Measurements from ENCODE around the gene OSBPL5. TPM values are rescaled to one million over a fixed set of nuclear protein-coding genes. Genes with fewer than 3 reads are reported as not detected.

OSBPL5 gene
- polyA plus RNA-seq, 3 donors = 3.1 to 30.3 (median 6.8) TPM

- Histone ChIP-seq H3K27ac (ENCODE audit: low read depth in 1 of 2, low read length in 2 of 2) (no peak overlapping the region), H3K4me3 (replicated peaks in 1 of 3; ENCODE audit: low read depth in 2 of 3, low read length in 3 of 3) (no peak overlapping the region), H3K27me3 (ENCODE audit: control insufficient read depth in 2 of 2, insufficient read depth in 2 of 2, low read length in 2 of 2) (no peaks in the 10 kb centered on the region), H4K20me1 (ENCODE audit: insufficient read depth, low read length) (peaks cover 97% of the 10 kb centered on the region), H2AFZ (ENCODE audit: insufficient read depth, low read depth, low read length, poor library complexity, severe bottlenecking) (no peak overlapping the region), H3K9ac (ENCODE audit: insufficient read depth, low read length, poor library complexity, severe bottlenecking) (peak overlapping the region; percentile 27), H3K4me1 (ENCODE audit: control insufficient read depth in 1 of 2, insufficient read depth in 2 of 2, low read length in 2 of 2) (peaks cover 49 to 80% of the 10 kb centered on the region in 2 donors), H3K36me3 (replicated peaks in 1 of 2; ENCODE audit: control insufficient read depth in 1 of 2, insufficient read depth in 2 of 2, low read length in 2 of 2) (no peaks in the 10 kb centered on the region), H3K79me2 (ENCODE audit: insufficient read depth, low read length) (peaks cover 94% of the 10 kb centered on the region), H3K4me2 (replicated peaks; ENCODE audit: extremely low read depth, low read length, poor library complexity, severe bottlenecking) (no peak overlapping the region), H3K9me3 (replicated peaks in 1 of 2; ENCODE audit: control insufficient read depth in 1 of 2, insufficient read depth in 1 of 2, low read length in 2 of 2) (no peaks in the 10 kb centered on the region)
- H3K27me3 Mint-ChIP-seq (ENCODE audit: low read depth in 3 of 3) = peaks cover 0 to 2% (median 2%) of the 10 kb centered on the region in 3 donors
- H3K4me1 Mint-ChIP-seq = peaks cover 61% of the 10 kb centered on the region
- no peak for DNase-seq
- intact Hi-C loops (cut with micrococcal nuclease) = no loop called here
- peaks cover 0 to 2% (median 0%) of the 10 kb centered on the region in 7 donors for H3K9me3 Mint-ChIP-seq
- no peak overlapping the region for H3K27ac Mint-ChIP-seq
- H3K36me3 Mint-ChIP-seq = peaks cover 0 to 25% of the 10 kb centered on the region in 2 donors
- WGBS (ENCODE audit: insufficient coverage) = 76% methylated on average over 19 of the region's 28 CpGs
- TF ChIP-seq, protein P1, sequence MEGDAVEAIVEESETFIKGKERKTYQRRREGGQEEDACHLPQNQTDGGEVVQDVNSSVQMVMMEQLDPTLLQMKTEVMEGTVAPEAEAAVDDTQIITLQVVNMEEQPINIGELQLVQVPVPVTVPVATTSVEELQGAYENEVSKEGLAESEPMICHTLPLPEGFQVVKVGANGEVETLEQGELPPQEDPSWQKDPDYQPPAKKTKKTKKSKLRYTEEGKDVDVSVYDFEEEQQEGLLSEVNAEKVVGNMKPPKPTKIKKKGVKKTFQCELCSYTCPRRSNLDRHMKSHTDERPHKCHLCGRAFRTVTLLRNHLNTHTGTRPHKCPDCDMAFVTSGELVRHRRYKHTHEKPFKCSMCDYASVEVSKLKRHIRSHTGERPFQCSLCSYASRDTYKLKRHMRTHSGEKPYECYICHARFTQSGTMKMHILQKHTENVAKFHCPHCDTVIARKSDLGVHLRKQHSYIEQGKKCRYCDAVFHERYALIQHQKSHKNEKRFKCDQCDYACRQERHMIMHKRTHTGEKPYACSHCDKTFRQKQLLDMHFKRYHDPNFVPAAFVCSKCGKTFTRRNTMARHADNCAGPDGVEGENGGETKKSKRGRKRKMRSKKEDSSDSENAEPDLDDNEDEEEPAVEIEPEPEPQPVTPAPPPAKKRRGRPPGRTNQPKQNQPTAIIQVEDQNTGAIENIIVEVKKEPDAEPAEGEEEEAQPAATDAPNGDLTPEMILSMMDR (IDR thresholded peaks at IDR 0.05) = no peak
- no peak overlapping the region for H3K4me3 Mint-ChIP-seq
These were observed 26.7 kb downstream of the OSBPL5 start for GRCh38 chr11:3138178-3139085.

DNA sequence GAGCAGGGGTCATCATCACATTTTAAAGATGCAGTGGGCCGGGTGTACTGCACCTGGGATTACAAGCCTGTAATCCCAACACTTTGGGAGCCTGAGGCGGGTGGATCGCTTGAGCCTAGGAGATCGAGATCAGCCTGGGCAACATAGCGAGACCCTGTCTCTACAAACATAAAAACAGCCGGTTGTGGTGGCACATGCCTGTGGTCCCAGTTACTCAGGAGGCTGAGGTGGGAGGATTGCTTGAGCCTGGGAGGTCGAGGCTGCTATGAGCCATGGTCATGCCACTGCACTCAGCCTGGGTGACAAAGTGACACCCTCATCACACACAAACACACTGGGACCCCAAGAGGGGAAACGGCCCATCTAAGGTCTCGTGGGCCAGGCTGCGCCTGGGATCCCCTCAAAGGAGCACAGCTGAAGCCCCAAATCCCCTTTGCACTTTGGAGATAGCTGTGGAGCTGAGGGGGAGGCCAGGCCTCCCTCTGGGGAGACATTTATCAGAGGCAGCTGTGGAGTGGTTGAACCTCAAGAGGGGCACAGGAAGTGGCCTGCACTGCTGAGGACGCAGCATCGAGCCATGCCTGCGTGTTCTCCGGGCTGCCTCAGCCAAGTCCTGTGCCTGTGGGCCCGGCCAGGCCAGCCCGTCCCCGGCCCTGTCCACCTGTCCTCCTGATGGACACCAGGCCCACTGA lies 27.5 kb downstream of the OSBPL5 start:
- no peak overlapping the region for H3K27ac ChIP-seq (ENCODE audit: low read depth in 1 of 2, low read length in 2 of 2)
- DNase-seq = no peak
- no peak overlapping the region for H3K27ac Mint-ChIP-seq

More for the DNA sequence above, 27.5 kb downstream of the OSBPL5 start:
- Mint-ChIP-seq H3K27me3 (ENCODE audit: low read depth in 3 of 3) (peaks cover 0 to 3% (median 2%) of the 10 kb centered on the region in 3 donors), H3K4me1 (peaks cover 61% of the 10 kb centered on the region), H3K9me3 (peaks cover 0 to 2% (median 0%) of the 10 kb centered on the region in 7 donors), H3K36me3 (peaks cover under 1 to 23% of the 10 kb centered on the region in 2 donors), H3K4me3 (no peak overlapping the region)
- no peaks in the 10 kb centered on the region for H3K9me3 ChIP-seq (replicated peaks in 1 of 2; ENCODE audit: control insufficient read depth in 1 of 2, insufficient read depth in 1 of 2, low read length in 2 of 2)
- H3K4me3 ChIP-seq (replicated peaks in 1 of 3; ENCODE audit: low read depth in 2 of 3, low read length in 3 of 3) = no peak overlapping the region
- H3K27me3 ChIP-seq (ENCODE audit: control insufficient read depth in 2 of 2, insufficient read depth in 2 of 2, low read length in 2 of 2) = no peaks in the 10 kb centered on the region
- H3K9ac ChIP-seq (ENCODE audit: insufficient read depth, low read length, poor library complexity, severe bottlenecking) = peak overlapping the region; percentile 27
- peaks cover 0 to 4% of the 10 kb centered on the region in 2 donors for H3K36me3 ChIP-seq (replicated peaks in 1 of 2; ENCODE audit: control insufficient read depth in 1 of 2, insufficient read depth in 2 of 2, low read length in 2 of 2)
- no peak overlapping the region for H3K4me2 ChIP-seq (replicated peaks; ENCODE audit: extremely low read depth, low read length, poor library complexity, severe bottlenecking)
- peaks cover 97% of the 10 kb centered on the region for H3K79me2 ChIP-seq (ENCODE audit: insufficient read depth, low read length)
- H4K20me1 ChIP-seq (ENCODE audit: insufficient read depth, low read length) = peaks cover 99% of the 10 kb centered on the region
- peaks cover 50 to 75% of the 10 kb centered on the region in 2 donors for H3K4me1 ChIP-seq (ENCODE audit: control insufficient read depth in 1 of 2, insufficient read depth in 2 of 2, low read length in 2 of 2)
- WGBS (ENCODE audit: insufficient coverage) = 44% methylated on average over 10 of the region's 17 CpGs
- TF ChIP-seq, protein P1 (IDR thresholded peaks at IDR 0.05) = no peak
- intact Hi-C loops (cut with micrococcal nuclease) = no loop called here
- H2AFZ ChIP-seq (ENCODE audit: insufficient read depth, low read depth, low read length, poor library complexity, severe bottlenecking) = no peak overlapping the region
